ENCODE data around the gene GAGE13.
A peak's percentile ranks its signal among the peaks of the same experiment; 100 is the strongest.
"Not testable (repeated sequence)": the region's sequence is repeated elsewhere in the genome, so short reads cannot be mapped to it uniquely, and the experiment has no call there.

The GAGE13 gene, protein sequence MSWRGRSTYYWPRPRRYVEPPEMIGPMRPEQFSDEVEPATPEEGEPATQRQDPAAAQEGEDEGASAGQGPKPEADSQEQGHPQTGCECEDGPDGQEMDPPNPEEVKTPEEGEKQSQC

DNA sequence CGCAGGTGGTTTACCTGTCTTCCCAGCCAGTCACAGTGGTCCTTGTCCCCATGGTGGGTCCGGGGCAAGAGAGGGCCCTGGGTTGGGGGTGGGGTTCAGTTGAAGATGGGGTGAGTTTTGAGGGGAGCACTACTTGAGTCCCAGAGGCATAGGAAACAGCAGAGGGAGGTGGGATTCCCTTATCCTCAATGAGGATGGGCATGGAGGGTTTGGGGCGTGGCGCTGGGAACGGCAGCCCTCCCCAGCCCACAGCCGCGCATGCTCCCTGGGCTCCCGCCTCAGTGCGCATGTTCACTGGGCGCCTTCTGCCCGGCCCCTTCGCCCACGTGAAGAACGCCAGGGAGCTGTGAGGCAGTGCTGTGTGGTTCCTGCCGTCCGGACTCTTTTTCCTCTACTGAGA is at the start of gene GAGE13:
GAGE13 (plus strand) TSS at position 301 of the 400 bp plus-strand sequence. CDS start 1,156 bp downstream, outside the sequence.
- not testable (repeated sequence) for DNase-seq

DNA sequence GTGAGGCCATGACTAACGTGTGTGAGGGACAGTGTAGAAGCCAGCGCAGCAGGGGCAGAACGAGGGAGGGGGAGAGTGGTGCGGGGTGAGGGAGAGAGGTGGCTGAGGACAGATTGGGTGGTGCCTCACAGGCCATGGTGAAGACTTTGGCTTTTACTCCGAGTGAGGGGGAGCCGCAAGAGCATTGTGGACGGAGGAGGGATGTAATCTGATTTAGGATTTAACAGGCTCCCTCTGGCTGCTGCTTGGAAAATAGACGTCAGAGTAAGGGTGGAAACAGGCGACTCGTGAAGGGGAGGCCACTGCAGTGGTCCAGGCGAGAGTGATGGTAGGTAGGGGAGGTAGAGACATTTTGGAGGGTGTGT is 48.8 kb upstream of the GAGE13 start:
- DNase-seq, result no peak

DNA sequence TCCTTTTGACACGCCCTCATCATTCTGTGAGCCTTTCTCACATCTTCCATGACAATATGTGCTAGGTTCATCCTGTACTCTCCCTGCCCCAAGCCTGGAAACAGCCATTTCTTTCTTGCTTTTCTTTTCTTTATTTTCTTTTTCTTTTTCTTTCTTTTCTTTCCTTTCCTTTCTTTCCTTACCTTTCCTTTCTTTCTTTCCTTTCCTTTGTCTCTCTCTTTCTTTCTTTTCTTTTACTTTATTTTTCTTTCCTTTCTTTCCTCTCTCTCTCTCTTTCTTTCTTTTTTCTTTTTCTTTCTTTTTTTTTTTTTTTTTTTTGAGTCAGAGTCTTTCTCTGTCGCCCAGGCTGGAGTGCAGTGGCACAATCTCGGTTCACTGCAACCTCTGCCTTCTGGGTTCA is 47.2 kb upstream of the GAGE13 start:
- DNase-seq, result no peak

DNA sequence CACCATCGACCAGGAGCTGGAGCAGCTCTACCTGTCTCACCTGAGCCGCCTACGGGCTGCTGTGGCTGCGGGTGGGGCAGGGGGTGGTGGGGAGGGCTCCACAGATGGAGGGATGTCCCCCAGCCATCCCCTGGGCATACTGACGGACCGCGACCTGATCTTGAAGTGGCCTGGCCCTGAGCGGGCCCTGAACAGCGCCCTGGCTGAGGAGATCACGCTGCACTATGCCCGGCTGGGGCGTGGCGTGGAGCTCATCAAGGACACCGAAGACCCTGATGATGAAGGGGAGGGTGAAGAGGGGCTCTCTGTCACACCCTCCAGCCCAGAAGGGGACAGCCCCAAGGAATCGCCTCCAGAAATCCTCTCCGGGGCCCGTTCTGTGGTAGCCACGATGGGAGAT is 45.2 kb upstream of the GAGE13 start:
- no peak for DNase-seq

DNA sequence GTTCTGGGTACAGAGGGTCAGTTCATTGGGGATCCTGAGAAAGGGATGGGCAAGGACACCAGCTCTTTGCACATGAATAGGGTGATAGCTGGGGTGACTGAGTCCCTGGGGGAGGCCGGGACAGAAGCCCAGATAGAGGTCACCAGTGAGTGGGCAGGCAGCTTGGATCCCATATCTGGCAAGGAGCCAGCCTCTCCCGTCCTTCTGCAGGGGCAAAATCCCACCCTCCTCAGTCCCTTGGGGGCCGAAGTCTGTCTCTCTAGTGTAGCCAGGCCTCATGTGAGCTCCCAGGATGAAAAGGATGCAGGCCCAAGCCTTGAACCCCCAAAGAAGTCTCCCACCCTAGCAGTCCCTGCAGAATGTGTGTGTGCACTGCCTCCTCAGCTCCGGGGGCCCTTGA is 44.8 kb upstream of the GAGE13 start:
- no peak for DNase-seq

DNA sequence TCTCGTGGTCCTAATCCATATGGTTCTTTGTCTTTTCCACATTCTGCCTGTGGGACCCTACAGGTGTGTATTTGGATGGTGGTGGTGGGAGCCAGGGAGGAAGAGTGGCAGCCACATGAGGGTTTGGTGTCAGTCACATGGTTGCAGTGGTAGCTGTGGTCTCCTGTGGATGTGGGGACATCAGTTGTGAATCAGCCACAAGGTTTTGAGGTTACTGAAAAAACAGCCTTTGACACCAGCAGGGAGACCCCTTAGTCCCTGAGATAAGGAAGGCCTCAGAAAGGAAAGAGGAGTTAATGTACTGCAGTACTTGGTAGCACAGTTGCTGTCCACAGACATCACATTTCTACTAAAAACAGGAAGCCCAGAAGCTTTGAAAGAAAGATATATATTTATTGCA is 43.7 kb upstream of the GAGE13 start:
- DNase-seq, result no peak

DNA sequence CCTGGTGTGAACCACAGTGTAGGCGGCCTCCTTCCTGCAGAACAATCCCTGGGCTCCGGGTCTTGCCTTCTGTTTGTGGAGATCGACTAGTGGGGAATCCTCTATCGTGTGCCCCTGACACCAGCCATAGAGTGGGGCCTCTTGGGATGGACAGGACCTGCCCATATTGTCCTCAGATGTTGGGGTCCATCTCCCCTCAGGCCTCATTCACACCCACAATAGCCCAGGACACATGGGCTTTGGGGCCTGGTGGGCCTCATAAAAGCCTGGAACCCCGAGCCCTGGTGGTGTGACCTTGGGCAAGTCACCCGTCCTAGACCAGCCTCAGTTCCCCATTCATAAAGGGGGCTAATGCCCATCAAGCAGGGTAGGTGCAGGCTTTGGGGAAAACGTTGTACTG is 41.2 kb upstream of the GAGE13 start:
- no peak for DNase-seq

DNA sequence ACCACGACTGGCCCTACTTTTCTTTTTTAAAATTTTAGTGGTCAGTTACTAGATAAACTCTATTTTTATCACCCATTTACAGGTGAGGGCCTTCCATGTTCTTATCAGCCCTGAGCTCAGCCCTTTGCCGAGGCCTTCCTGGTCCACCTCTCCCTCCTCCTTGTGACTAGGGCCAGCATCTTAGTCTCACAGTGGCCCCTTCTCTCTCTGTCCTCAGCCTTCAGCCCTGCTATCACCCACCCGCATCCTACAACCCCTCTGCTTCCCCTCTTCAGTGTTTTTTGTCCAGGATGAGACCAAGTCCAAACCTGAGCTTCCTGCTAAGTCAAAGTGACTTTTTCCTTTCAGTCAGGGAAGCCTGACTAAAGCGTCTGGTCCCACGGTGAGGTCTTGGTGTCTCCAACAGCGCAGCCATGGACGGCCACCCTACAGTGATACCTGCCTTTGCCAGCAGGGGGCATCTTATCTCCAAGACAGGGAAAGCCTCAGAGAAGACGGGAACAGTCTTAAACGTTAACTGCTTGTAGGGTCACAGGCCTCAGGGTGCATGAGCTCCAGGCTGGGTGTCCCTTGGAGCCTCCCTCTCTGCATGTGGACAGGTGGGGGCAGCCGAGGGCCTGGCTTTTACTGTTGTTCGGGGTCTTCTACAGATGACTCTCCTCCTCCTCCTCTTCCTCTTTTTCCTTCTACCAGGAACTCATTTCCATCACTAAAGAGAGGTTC is 39.6 kb upstream of the GAGE13 start:
- DNase-seq, result peak; percentile 49

DNA sequence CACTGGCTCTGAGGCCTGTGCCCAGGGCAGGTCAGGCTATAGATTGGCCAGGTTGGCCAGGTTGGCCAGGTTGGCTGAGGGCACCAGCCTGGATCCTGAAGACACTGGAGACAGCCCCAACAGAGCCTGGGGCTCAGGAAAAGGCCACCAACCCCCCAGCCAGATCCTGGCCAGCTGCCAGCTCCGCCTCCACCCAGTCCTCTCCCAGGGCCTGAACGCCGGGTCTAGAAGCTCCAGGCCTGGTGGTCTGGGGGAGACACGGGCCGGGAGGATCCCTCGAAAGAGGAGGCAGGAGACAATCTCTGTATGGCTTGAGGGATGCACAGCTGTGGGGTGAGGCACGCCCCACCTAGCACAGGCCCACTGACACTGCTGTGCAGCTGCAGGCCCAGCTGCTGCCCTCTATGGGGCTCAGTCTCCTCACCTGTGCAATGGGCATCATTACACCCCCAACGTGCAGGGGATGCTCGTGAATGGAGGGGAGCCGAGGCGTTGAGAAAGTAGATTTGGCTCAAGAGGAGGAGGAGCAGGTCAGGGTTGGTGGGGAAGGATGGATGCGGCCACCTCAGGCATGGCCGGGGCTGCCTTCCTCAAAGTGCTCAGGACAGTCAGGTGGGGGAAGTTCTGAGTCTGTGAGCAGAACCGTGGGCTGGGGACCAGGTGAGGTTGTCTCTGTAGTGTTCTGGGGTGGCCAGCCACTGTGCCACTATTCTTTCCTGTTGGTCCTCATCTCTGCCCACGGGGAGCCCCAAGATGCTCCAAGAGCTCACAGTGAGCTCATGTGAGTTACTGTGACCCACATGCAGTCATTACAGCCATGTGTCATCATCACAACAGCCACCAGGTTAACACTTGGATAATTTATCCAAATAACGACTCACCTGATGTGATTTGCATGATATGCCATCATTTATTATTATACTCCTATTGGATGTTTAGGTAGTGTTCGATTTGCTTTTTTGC is 38.7 kb upstream of the GAGE13 start:
- no peak for DNase-seq

DNA sequence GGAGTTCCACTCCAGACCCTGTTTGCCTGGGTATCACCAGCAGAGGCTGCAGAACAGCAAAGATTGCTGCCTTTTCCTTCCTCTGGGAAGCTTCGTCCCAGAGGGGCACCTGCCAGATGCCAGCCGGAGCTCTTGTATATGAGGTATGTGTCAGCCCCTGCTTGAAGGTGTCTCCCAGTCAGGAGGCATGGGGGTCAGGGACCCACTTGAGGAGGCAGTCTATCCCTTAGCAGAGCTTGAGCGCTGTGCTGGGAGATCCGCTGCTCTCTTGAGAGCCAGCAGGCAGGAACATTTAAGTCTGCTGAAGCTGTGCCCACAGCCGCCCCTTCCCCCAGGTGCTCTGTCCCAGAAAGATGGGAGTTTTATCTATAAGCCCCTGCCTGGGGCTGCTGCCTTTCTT is 32.1 kb upstream of the GAGE13 start:
- DNase-seq, result not testable (repeated sequence)

DNA sequence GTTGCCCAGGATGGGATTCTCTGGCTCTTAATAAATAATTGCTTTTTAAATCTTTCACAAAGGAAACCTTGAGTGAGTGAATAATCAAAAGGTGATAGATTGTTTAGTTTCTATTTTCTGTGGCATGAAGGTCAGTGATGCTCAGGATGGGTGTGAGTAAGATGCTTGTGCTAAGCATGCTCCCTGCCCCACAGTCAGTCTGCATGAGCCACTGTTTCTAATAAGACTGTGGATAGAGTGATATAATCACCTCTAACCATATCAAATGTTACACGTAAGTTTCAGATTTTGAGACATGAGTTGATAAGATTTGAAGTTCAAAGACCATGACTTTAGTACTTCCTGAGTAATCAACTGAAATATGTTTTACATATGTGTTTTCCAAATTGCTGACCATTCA is 30.7 kb upstream of the GAGE13 start:
- no peak for DNase-seq

DNA sequence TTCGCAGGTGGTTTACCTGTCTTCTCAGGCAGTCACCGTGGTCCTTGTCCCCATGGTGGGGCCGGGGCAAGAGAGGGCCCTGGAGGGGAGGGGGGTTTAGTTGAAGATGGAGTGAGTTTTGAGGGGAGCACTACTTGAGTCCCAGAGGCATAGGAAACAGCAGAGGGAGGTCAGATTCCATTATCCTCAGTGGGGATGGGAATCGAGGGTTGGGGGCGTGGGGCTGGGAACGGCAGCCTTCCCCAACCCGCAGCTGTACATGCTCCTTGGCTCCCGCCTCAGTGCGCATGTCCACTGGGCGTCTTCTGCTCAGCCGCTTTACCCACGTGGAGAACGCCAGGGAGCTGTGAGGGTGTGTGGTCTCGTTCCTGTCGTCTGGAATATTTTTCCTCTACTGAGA is 28.0 kb upstream of the GAGE13 start, which contains the start of gene GAGE10:
GAGE10 (plus strand) TSS at position 301 of the 400 bp plus-strand sequence. CDS start 1,214 bp downstream, outside the sequence.
- no peak for DNase-seq

DNA sequence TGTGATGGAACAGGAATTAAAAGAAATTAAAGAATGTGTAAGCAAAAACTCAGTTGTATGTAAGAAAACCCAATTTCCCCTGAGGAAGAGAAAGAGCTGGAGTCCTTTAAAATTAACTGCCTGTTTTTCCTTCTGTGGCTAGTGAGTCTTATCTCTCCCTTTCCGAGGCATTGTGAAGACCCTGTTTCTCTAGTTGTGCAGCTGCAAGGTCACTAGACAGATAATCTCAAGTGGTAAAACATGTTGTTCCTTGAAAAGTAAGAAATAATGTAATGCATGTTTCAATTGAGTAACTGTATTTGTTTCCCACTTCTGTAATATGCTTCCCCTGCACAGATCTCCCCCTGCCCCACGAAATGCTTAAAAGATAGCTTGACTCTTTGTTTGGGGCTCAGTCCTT is 23.6 kb upstream of the GAGE13 start:
- DNase-seq, result not testable (repeated sequence)

DNA sequence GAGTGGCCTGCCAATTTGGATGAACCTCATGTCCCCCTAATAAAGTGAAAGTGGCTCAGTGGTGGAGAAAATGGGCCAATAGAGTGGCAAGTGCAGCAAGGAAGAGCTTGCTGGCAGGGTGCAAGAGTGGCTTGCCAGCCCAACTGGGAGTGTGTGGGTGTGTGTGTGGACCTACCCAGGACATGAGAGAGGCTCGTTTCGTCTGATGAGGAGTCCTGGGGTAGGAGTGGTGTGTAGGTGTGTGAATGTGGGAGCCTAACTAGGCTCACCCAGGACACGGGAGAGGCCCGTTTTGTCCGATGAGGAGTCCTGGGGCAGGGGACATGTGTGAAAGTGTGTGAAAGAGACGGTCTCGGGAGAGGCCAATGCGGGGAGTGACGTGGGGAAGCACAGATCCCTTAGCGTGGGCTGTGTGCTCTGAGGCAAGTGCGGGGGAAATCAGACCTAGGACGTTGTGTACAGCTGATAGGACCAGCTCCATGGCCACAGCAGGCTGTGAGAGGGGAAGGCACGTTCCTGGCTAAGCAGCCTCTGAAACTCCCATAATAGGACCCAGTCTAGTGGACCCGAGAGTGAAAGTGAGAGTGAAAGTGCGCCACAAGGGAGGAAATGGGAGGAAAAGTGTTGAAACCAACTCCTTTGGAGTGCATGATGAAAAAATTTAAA is 22.6 kb upstream of the GAGE13 start:
- peak; percentile 7 for DNase-seq

DNA sequence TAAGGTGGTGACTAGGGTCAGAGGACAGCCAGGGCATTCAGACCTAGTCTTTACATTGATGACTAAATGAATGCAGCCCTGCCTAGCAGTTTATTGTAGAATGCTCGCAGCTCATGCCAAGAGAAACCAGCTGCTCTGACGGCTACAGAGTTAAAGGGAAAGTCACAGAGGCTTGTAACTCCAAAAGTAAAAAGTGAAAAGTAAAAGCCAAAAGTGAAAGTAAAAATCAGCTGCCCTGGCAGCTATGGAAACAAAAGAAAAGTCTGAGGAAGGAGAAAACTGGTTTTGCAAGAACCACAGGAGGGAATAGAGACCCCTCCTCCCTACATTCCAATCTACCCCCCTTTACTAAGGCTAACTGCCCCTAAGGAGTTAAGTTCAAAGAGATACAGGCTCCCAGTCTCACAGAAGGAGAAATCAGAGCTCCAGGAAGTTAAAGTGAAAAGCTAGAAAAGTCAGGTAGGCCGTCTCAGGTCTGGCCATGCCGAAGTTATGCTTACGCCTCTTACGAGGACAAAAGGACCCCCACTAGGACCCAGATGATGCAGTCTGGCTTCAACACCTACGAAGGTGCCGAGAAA is 21.9 kb upstream of the GAGE13 start:
- DNase-seq, result no peak

DNA sequence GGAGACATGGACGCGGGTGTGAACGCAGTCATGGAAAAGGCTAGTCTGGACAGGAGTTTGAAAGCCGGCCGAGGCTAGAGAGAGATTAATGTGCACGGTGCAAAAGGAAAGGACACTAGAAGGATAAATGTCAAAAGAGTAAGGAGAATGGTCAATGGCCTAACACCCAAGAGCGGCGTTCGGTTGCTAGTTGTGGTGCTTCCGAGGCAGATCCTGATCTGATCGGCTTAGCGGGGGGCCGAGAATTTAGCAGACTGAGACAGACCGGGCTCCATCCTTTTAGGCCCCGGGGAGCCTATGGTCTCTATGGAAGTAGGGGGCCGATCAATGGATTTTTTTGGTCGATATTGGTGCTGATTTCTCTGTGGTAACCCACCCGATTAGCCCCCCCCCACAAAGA is 21.0 kb upstream of the GAGE13 start:
- DNase-seq, result no peak

DNA sequence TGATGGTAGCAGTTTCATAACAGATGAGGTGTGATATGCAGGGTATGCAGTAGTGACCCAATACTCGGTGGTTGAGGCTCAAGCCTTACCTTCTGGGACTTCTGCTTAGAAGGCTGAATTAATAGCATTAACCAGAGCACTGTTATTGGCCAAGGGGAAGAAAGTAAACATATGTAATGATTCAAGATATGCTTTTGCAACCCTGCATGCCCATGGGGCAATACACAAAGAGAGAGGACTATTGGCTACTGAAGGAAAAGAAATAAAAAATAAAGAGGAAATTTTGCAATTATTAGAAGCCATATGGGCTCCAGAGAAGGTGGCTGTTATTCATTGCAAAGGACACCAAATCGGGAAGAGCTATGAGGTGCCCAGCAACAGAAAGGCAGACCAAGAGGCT is 19.2 kb upstream of the GAGE13 start:
- DNase-seq, result no peak

DNA sequence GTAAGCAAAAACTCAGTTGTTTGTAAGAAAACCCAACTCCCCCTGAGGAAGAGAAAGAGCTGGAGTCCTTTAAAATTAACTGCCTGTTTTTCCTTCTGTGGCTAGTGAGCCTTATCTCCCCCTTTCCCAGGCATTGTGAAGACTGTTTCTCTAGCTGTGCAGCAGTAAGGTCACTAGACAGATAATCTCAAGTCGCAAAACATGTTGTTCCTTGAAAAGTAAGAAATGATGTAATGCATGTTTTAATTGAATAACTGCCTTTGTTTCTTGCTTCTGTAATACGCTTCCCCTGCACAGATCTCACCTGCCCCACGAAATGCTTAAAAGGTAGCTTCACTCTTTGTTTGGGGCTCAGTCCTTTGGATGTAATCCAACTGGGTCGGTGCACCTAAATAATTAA is 15.3 kb upstream of the GAGE13 start:
- no peak for DNase-seq

DNA sequence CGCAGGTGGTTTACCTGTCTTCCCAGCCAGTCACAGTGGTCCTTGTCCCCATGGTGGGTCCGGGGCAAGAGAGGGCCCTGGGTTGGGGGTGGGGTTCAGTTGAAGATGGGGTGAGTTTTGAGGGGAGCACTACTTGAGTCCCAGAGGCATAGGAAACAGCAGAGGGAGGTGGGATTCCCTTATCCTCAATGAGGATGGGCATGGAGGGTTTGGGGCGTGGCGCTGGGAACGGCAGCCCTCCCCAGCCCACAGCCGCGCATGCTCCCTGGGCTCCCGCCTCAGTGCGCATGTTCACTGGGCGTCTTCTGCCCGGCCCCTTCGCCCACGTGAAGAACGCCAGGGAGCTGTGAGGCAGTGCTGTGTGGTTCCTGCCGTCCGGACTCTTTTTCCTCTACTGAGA is 9.6 kb upstream of the GAGE13 start, which contains the start of gene GAGE12J:
GAGE12J (plus strand) TSS at position 301 of the 400 bp plus-strand sequence. CDS start 1,157 bp downstream, outside the sequence.
- not testable (repeated sequence) for DNase-seq

DNA sequence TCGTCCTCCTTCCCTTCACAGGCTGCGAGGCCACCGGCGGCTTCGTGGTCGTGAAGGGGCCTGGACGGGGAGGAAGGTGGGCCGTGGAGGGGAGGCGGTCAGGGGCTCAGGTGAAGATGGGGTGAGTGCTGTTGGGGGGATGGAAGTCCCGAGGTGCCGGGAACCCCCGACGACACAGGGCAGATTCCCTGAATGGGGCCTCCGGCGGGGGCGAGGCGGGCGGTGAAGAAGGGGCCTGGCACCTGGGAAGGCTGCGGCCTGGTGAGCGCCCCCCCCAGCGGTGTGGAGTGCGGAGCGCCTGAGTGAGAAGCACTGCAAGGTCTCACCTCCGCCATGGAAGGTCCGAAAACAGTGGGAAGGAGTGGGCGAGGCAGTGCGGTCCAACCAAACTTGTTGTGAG is 9.1 kb upstream of the GAGE13 start:
- not testable (repeated sequence) for DNase-seq

DNA sequence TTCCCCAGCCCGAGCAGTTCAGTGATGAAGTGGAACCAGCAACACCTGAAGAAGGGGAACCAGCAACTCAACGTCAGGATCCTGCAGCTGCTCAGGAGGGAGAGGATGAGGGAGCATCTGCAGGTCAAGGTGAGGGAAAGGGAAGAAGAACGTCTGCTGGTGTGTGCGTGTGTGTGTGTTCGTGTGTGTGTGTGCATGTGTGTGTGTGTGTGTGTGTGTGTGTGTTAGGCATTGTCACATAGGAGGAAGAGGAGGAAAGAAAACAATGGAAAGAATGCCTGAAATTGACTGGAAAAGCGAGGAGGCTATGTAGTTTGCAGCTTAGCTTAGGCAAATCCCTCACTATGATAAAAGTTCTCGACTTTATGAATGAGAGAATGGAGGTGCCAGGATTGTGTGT is 7.6 kb upstream of the GAGE13 start:
- not testable (repeated sequence) for DNase-seq

DNA sequence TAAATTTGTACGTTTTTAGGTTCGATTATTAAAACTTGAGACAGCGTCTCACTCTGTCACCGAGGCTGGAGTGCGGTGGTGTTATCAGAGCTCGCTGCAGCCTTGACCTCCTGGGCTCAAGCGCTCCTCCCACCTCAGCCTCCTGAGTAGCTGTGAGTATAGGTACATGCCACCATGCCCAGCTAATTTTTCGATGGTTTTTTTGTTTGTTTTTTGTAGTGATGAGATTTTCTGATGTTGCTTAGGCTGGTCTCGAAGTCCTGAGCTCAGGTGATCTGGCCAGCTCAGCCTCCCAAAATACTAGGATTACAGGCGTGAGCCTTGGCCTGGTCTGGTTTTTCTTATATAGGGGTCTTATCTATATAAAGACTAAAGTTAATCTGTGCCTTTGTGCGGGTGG is 961 bp upstream of the GAGE13 start:
- DNase-seq, result not testable (repeated sequence)

DNA sequence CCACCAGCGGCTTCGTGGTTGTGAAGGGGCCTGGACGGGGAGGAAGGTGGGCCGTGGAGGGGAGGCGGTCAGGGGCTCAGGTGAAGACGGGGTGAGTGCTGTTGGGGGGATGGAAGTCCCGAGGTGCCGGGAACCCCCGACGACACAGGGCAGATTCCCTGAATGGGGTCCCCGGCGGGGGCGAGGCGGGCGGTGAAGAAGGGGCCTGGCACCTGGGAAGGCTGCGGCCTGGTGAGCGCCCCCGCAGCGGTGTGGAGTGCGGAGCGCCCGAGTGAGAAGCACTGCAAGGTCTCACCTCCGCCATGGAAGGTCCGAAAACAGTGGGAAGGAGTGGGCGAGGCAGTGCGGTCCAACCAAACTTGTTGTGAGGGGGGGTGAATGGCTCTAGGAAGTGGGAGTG is 459 bp downstream of the GAGE13 start:
- DNase-seq, result not testable (repeated sequence)
